PC-3 (cell line): ENCODE results near the gene SPINT3. TPM values are rescaled to one million over a fixed set of nuclear protein-coding genes. Genes with fewer than 3 reads are reported as not detected.

Experiments used
- ATAC-seq: fragments of 200-7000 bp; cut with Tn5 transposase; 2 replicates; pipeline ENCODE4 v1.9.1; 2020; ENCODE audit warnings: mild to moderate bottlenecking, moderate library complexity
- BruUV-seq: library from RNA; stranded (reverse); fragments of 400-500 nt; replicated peaks from 2 replicates; lab custom pipeline; 2021; lab: Mats Ljungman, UMichigan
- CTCF ChIA-PET: fragments of 300-600 bp; sonication (Branson Sonifier 250); formaldehyde crosslinking; loops from one replicate; lab custom pipeline; 2022; ENCODE audit warnings: antibody characterized with exemption; lab: Charles Lee
- POLR2A ChIA-PET: fragments of 300-600 bp; sonication (Branson Sonifier 250); formaldehyde crosslinking; loops from one replicate; lab custom pipeline; 2022; ENCODE audit warnings: antibody characterized with exemption; ENCODE audit not compliant: unreplicated experiment; lab: Charles Lee
- DNase-seq: peaks from one replicate; pipeline ENCODE4 v3.0.0-alpha.2; 2015
- H2AFZ ChIP-seq: fragments of 300-600 bp; sonication (generic); 2 replicates; pipeline ENCODE4 v1.6.0; 2016; ENCODE audit warnings: antibody characterized with exemption, low read length
- H3F3A ChIP-seq: fragments of 300-600 bp; sonication (generic); one replicate; pipeline ENCODE4 v1.6.0; 2017; ENCODE audit warnings: antibody characterized with exemption, low read length, control low read depth, mild to moderate bottlenecking; ENCODE audit not compliant: unreplicated experiment
- H3K27ac ChIP-seq: fragments of 300-600 bp; sonication (generic); 2 replicates; pipeline ENCODE4 v1.5.1; 2016; ENCODE audit warnings: mild to moderate bottlenecking, low read length
- H3K27me3 ChIP-seq: fragments of 300-600 bp; sonication (generic); 2 replicates; pipeline ENCODE4 v1.6.1; 2016; ENCODE audit warnings: low read length, mixed read lengths
- H3K36me3 ChIP-seq: fragments of 300-600 bp; sonication (generic); 2 replicates; pipeline ENCODE4 v1.6.1; 2016; ENCODE audit warnings: low read depth, mixed run types, low read length, mixed read lengths
- H3K4me1 ChIP-seq: fragments of 300-600 bp; sonication (generic); 2 replicates; pipeline ENCODE4 v1.5.1; 2016; ENCODE audit warnings: low read length; ENCODE audit not compliant: insufficient read depth
- H3K4me2 ChIP-seq: fragments of 300-600 bp; sonication (generic); 2 replicates; pipeline ENCODE4 v1.6.0; 2016; ENCODE audit warnings: low read length
- H3K4me3 ChIP-seq: fragments of 300-600 bp; sonication (generic); 2 replicates; pipeline ENCODE4 v1.5.1; 2016; ENCODE audit warnings: mild to moderate bottlenecking, low read length, mixed read lengths
- H3K79me2 ChIP-seq: fragments of 300-600 bp; sonication (generic); 2 replicates; pipeline ENCODE4 v1.6.1; 2017; ENCODE audit warnings: low read length, mixed read lengths
- H3K9ac ChIP-seq: fragments of 300-600 bp; sonication (generic); 2 replicates; pipeline ENCODE4 v1.6.0; 2016; ENCODE audit warnings: mild to moderate bottlenecking, low read length
- H3K9me2 ChIP-seq: fragments of 300-600 bp; sonication (generic); replicated peaks from 2 replicates; pipeline ENCODE4 v1.6.1; 2016; ENCODE audit warnings: mixed run types, low read length, mixed read lengths
- H3K9me3 ChIP-seq: fragments of 300-600 bp; sonication (generic); 2 replicates; pipeline ENCODE4 v1.6.1; 2016; ENCODE audit warnings: low read length, mixed read lengths
- H4K20me1 ChIP-seq: fragments of 300-600 bp; sonication (generic); 2 replicates; pipeline ENCODE4 v1.6.1; 2016; ENCODE audit warnings: low read length, mixed read lengths
- CTCF ChIP-seq: fragments of 300-600 bp; sonication (generic); conservative IDR thresholded peaks from 2 replicates; pipeline ENCODE4 v1.5.1; 2017; ENCODE audit warnings: antibody characterized with exemption, low read depth, mild to moderate bottlenecking, low read length
- EZH2 ChIP-seq: fragments of 300-600 bp; sonication (generic); IDR thresholded peaks from one replicate; pipeline ENCODE4 v1.6.1; 2017; ENCODE audit warnings: antibody characterized with exemption, mild to moderate bottlenecking, low read length; ENCODE audit not compliant: unreplicated experiment
- EZH2phosphoT487 ChIP-seq: fragments of 300-600 bp; sonication (generic); IDR thresholded peaks from 2 replicates; pipeline ENCODE4 v1.6.1; 2018; ENCODE audit warnings: mild to moderate bottlenecking, antibody characterized with exemption, low read length, borderline replicate concordance
- intact Hi-C: fragments of 100-400 bp; cut with micrococcal nuclease; formaldehyde crosslinking; loops from 2 replicates; pipeline ENCODE4 v1.9.0; 2023
- total RNA-seq: library from RNA; depleted of rRNA; stranded (reverse); fragments of >200 nt; gene quantifications from 2 replicates; pipeline ENCODE4 v1.2.3, GENCODE V29; 2014

The SPINT3 gene
- total RNA-seq, 1 experiment from 2014 or later, result not detected

GRCh38 chr20:45467861-45468260 is 47.6 kb downstream of the SPINT3 start:
- no TSS peak for BruUV-seq
- no peak overlapping the region for H3K4me3 ChIP-seq
- H2AFZ ChIP-seq, result no peak overlapping the region
- TF ChIP-seq CTCF (no peak), EZH2phosphoT487 (no peak), EZH2 (no peak)
- H3K36me3 ChIP-seq, result no peaks in the 10 kb centered on the region
- H3F3A ChIP-seq, result no peaks in the 10 kb centered on the region
- DNase-seq (no peak), ATAC-seq (no peak)
- no peak overlapping the region for H3K4me2 ChIP-seq
- H3K4me1 ChIP-seq, result no peaks in the 10 kb centered on the region
- H3K9me2 ChIP-seq, result no peaks in the 10 kb centered on the region
- H3K27ac ChIP-seq, result no peak overlapping the region
- H3K79me2 ChIP-seq, result no peaks in the 10 kb centered on the region
- no peaks in the 10 kb centered on the region for H3K9me3 ChIP-seq
- peaks cover 36% of the 10 kb centered on the region for H3K27me3 ChIP-seq
- intact Hi-C loops, result no loop called here
- POLR2A ChIA-PET, result no interaction called here
- H4K20me1 ChIP-seq, result no peaks in the 10 kb centered on the region
- no peak overlapping the region for H3K9ac ChIP-seq
- CTCF ChIA-PET, result no interaction called here

- no peaks in the 10 kb centered on the region for H3K4me1 ChIP-seq
- no peak overlapping the region for H3K4me3 ChIP-seq
- no peaks in the 10 kb centered on the region for H3K9me2 ChIP-seq
- POLR2A ChIA-PET, result no interaction called here
- intact Hi-C loops, result no loop called here
- H2AFZ ChIP-seq, result no peak overlapping the region
- H4K20me1 ChIP-seq, result no peaks in the 10 kb centered on the region
- peaks cover 38% of the 10 kb centered on the region for H3K27me3 ChIP-seq
- DNase-seq (no peak), ATAC-seq (no peak)
- no peaks in the 10 kb centered on the region for H3K9me3 ChIP-seq
- no TSS peak for BruUV-seq
- H3F3A ChIP-seq, result no peaks in the 10 kb centered on the region
- H3K79me2 ChIP-seq, result no peaks in the 10 kb centered on the region
- CTCF ChIA-PET, result no interaction called here
- H3K4me2 ChIP-seq, result no peak overlapping the region
- H3K27ac ChIP-seq, result no peak overlapping the region
- TF ChIP-seq EZH2, result no peak
- no peak for TF ChIP-seq CTCF
- TF ChIP-seq EZH2phosphoT487, result no peak
- no peaks in the 10 kb centered on the region for H3K36me3 ChIP-seq
- no peak overlapping the region for H3K9ac ChIP-seq
Observed at GRCh38 chr20:45467172-45467571, 48.2 kb downstream of the SPINT3 start.

GRCh38 chr20:45465491-45466266 is 49.7 kb downstream of the SPINT3 start:
- Histone ChIP-seq H2AFZ (no peak overlapping the region), H3K27me3 (peaks cover 38% of the 10 kb centered on the region), H3K27ac (no peak overlapping the region), H3K9ac (no peak overlapping the region), H3K79me2 (no peaks in the 10 kb centered on the region), H3F3A (no peaks in the 10 kb centered on the region), H3K4me1 (no peaks in the 10 kb centered on the region), H3K36me3 (no peaks in the 10 kb centered on the region), H3K4me2 (no peak overlapping the region), H4K20me1 (no peaks in the 10 kb centered on the region), H3K9me2 (no peaks in the 10 kb centered on the region), H3K4me3 (no peak overlapping the region), H3K9me3 (no peaks in the 10 kb centered on the region)
- TF ChIP-seq EZH2phosphoT487 (no peak), EZH2 (no peak), CTCF (no peak)
- BruUV-seq, result no TSS peak
- CTCF ChIA-PET, result interaction anchor here (0.6 kb wide), 2 partner anchors 112 to 455 kb away, joined by 3 to 4 read pairs; no protein-coding TSS in a partner anchor
- DNase-seq, result no peak
- intact Hi-C loops, result no loop called here
- no peak for ATAC-seq
- POLR2A ChIA-PET, result no interaction called here
